Panc1 (cell line): Measurements from ENCODE around the gene SETD3. TPM values are rescaled to one million over a fixed set of nuclear protein-coding genes. Genes with fewer than 3 reads are reported as not detected.

Experiments used
- ATAC-seq: fragments of 200-7000 bp; cut with Tn5 transposase; 2 replicates; pipeline ENCODE4 v1.9.1; 2020; ENCODE audit warnings: mild to moderate bottlenecking, moderate library complexity
- BruUV-seq: library from RNA; stranded (reverse); fragments of 400-500 nt; replicated peaks from 2 replicates; lab custom pipeline; 2021; lab: Mats Ljungman, UMichigan
- CTCF ChIA-PET: fragments of 300-600 bp; sonication (Branson Sonifier 250); formaldehyde crosslinking; loops from one replicate; lab custom pipeline; 2022; ENCODE audit warnings: antibody characterized with exemption; lab: Charles Lee
- POLR2A ChIA-PET: fragments of 300-600 bp; sonication (Branson Sonifier 250); formaldehyde crosslinking; loops from one replicate; lab custom pipeline; 2022; ENCODE audit warnings: antibody characterized with exemption; lab: Charles Lee
- DNase-seq: peaks from one replicate; pipeline ENCODE4 v3.0.0-alpha.2; 2010; ENCODE audit warnings: low read depth, low spot score
- H3K27ac ChIP-seq: 2 replicates; pipeline ENCODE4 v1.5.1; 2011; ENCODE audit warnings: mild to moderate bottlenecking, low read length, inconsistent platforms
- H3K27me3 ChIP-seq: fragments of 200-500 bp; sonication (Bioruptor generic); 2 replicates; pipeline ENCODE4 v1.6.0; 2014; ENCODE audit warnings: low read length, inconsistent platforms; ENCODE audit not compliant: control insufficient read depth, insufficient read depth
- H3K36me3 ChIP-seq: fragments of 200-500 bp; sonication (Bioruptor generic); 2 replicates; pipeline ENCODE4 v1.5.1; 2014; ENCODE audit warnings: inconsistent platforms, mild to moderate bottlenecking, low read length, moderate library complexity; ENCODE audit not compliant: control insufficient read depth, insufficient read depth
- H3K4me1 ChIP-seq: 2 replicates; pipeline ENCODE4 v1.5.1; 2011; ENCODE audit warnings: inconsistent platforms, mild to moderate bottlenecking, low read length, moderate library complexity; ENCODE audit not compliant: control insufficient read depth, insufficient read depth
- H3K4me3 ChIP-seq, 2 experiments: 2 replicates each; pipeline ENCODE4 v1.5.1; 2011 to 2012; ENCODE audit warnings: low read depth in 2 of 2, low read length in 2 of 2, mild to moderate bottlenecking in 2 of 2, inconsistent platforms in 1 of 2, moderate library complexity in 1 of 2
- H3K9me3 ChIP-seq: fragments of 200-500 bp; sonication (Bioruptor generic); 2 replicates; pipeline ENCODE4 v1.5.1; 2014; ENCODE audit warnings: low read depth, mild to moderate bottlenecking, inconsistent platforms, low read length, moderate library complexity; ENCODE audit not compliant: control insufficient read depth, insufficient read depth
- POLR2AphosphoS5 ChIP-seq: IDR thresholded peaks from 2 replicates; pipeline ENCODE4 v1.6.1; 2012; ENCODE audit warnings: mild to moderate bottlenecking, low read depth, low read length, moderate library complexity
- SIN3A ChIP-seq: IDR thresholded peaks from 2 replicates; pipeline ENCODE4 v1.6.1; 2012; ENCODE audit warnings: low read depth, mild to moderate bottlenecking, low read length, moderate library complexity, borderline replicate concordance; ENCODE audit not compliant: insufficient read depth
- TCF7L2 ChIP-seq: IDR thresholded peaks from 2 replicates; pipeline ENCODE4 v1.6.1; 2011; ENCODE audit warnings: mild to moderate bottlenecking, low read depth, low read length, inconsistent platforms
- in situ Hi-C: cut with HindIII; loops from 2 replicates; pipeline ENCODE4 v1.10.0; 2016; ENCODE audit warnings: low sequenced_read_pairs, low pct_unique_long_range_greater_than_20kb
- intact Hi-C: fragments of 100-400 bp; cut with micrococcal nuclease; formaldehyde crosslinking; loops from one replicate; pipeline ENCODE4 v1.10.0; 2022; ENCODE audit not compliant: unreplicated experiment
- total RNA-seq: library from RNA; stranded (reverse); gene quantifications from one replicate; pipeline ENCODE4 v1.2.1, GENCODE V29; 2021; ENCODE audit not compliant: unreplicated experiment
- TF ChIP-seq, protein P1 (sequence below): fragments of 450-650 bp; IDR thresholded peaks from 2 replicates; pipeline ENCODE4 v1.5.1; 2017; ENCODE audit warnings: mild to moderate bottlenecking
- TF ChIP-seq, protein P2 (sequence below), 2 experiments: IDR thresholded peaks; 2 replicates each; pipeline ENCODE4 v1.6.1; 2011 to 2012; ENCODE audit warnings: low read depth in 2 of 2, control low read depth in 1 of 2, low read length in 1 of 2, mild to moderate bottlenecking in 1 of 2, moderate library complexity in 1 of 2; ENCODE audit not compliant: insufficient read depth in 1 of 2

The SETD3 gene
- total RNA-seq, 1 experiment from 2014 or later: 51.1 TPM

- H3K4me1 ChIP-seq: peaks cover 20% of the 10 kb centered on the region
- H3K4me3 ChIP-seq: no peak overlapping the region
- no peaks in the 10 kb centered on the region for H3K27me3 ChIP-seq
- H3K27ac ChIP-seq: no peak overlapping the region
- TF ChIP-seq TCF7L2 (no peak), SIN3A (no peak), POLR2AphosphoS5 (no peak)
- TF ChIP-seq, protein P1, sequence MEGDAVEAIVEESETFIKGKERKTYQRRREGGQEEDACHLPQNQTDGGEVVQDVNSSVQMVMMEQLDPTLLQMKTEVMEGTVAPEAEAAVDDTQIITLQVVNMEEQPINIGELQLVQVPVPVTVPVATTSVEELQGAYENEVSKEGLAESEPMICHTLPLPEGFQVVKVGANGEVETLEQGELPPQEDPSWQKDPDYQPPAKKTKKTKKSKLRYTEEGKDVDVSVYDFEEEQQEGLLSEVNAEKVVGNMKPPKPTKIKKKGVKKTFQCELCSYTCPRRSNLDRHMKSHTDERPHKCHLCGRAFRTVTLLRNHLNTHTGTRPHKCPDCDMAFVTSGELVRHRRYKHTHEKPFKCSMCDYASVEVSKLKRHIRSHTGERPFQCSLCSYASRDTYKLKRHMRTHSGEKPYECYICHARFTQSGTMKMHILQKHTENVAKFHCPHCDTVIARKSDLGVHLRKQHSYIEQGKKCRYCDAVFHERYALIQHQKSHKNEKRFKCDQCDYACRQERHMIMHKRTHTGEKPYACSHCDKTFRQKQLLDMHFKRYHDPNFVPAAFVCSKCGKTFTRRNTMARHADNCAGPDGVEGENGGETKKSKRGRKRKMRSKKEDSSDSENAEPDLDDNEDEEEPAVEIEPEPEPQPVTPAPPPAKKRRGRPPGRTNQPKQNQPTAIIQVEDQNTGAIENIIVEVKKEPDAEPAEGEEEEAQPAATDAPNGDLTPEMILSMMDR: no peak
- TF ChIP-seq, protein P2, sequence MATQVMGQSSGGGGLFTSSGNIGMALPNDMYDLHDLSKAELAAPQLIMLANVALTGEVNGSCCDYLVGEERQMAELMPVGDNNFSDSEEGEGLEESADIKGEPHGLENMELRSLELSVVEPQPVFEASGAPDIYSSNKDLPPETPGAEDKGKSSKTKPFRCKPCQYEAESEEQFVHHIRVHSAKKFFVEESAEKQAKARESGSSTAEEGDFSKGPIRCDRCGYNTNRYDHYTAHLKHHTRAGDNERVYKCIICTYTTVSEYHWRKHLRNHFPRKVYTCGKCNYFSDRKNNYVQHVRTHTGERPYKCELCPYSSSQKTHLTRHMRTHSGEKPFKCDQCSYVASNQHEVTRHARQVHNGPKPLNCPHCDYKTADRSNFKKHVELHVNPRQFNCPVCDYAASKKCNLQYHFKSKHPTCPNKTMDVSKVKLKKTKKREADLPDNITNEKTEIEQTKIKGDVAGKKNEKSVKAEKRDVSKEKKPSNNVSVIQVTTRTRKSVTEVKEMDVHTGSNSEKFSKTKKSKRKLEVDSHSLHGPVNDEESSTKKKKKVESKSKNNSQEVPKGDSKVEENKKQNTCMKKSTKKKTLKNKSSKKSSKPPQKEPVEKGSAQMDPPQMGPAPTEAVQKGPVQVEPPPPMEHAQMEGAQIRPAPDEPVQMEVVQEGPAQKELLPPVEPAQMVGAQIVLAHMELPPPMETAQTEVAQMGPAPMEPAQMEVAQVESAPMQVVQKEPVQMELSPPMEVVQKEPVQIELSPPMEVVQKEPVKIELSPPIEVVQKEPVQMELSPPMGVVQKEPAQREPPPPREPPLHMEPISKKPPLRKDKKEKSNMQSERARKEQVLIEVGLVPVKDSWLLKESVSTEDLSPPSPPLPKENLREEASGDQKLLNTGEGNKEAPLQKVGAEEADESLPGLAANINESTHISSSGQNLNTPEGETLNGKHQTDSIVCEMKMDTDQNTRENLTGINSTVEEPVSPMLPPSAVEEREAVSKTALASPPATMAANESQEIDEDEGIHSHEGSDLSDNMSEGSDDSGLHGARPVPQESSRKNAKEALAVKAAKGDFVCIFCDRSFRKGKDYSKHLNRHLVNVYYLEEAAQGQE (IDR thresholded peaks at IDR 0.05; ENCODE audit: insufficient read depth in 1 of 2, low read depth in 2 of 2, low read length in 1 of 2): no peak
- DNase-seq (no peak), ATAC-seq (no peak)
- in situ Hi-C loops (no loop called here), intact Hi-C loops (no loop called here)
- no peaks in the 10 kb centered on the region for H3K9me3 ChIP-seq
- ChIA-PET POLR2A (no interaction called here), CTCF (interaction anchor here (1.3 kb wide), 1 partner anchor 113 kb away, joined by 3 read pairs; no protein-coding TSS in a partner anchor)
- no peaks in the 10 kb centered on the region for H3K36me3 ChIP-seq
- BruUV-seq: no TSS peak
These were observed 34.9 kb upstream of the SETD3 start for GRCh38 chr14:99515301-99516155.

- no TSS peak for BruUV-seq
- peaks cover 20% of the 10 kb centered on the region for H3K4me1 ChIP-seq
- no peaks in the 10 kb centered on the region for H3K9me3 ChIP-seq
- no peaks in the 10 kb centered on the region for H3K36me3 ChIP-seq
- in situ Hi-C loops: no loop called here
- DNase-seq (no peak), ATAC-seq (no peak)
- H3K27ac ChIP-seq: no peak overlapping the region
- intact Hi-C loops: no loop called here
- no peak overlapping the region for H3K4me3 ChIP-seq
- no peaks in the 10 kb centered on the region for H3K27me3 ChIP-seq
- ChIA-PET POLR2A (no interaction called here), CTCF (no interaction called here)
- TF ChIP-seq TCF7L2 (no peak), POLR2AphosphoS5 (no peak), SIN3A (no peak)
- TF ChIP-seq, protein P2 (IDR thresholded peaks at IDR 0.05; ENCODE audit: insufficient read depth in 1 of 2, low read depth in 2 of 2, low read length in 1 of 2): no peak
These were observed 34.1 kb upstream of the SETD3 start for GRCh38 chr14:99514552-99515300.
